WTC11 (cell line): ENCODE results near the gene ADAM29. TPM values are rescaled to one million over a fixed set of nuclear protein-coding genes. Genes with fewer than 3 reads are reported as not detected.
"Not testable (repeated sequence)": the region's sequence is repeated elsewhere in the genome, so short reads cannot be mapped to it uniquely, and the experiment has no call there.

ENCODE experiments used
- ATAC-seq: fragments of 200-7000 bp; cut with Tn5 transposase; 2 replicates; pipeline ENCODE4 v1.10.0; 2021; ENCODE audit warnings: mild to moderate bottlenecking, moderate library complexity
- CTCF ChIA-PET: fragments of 300-600 bp; sonication (Branson Sonifier 250); formaldehyde crosslinking; loops from one replicate; lab custom pipeline; 2021; ENCODE audit warnings: antibody characterized with exemption; lab: Charles Lee
- POLR2A ChIA-PET: fragments of 350-600 bp; sonication (Branson Sonifier 250); formaldehyde crosslinking; loops from one replicate; lab custom pipeline; 2021; ENCODE audit warnings: antibody characterized with exemption; lab: Charles Lee
- DNase-seq: peaks from one replicate; pipeline ENCODE4 v3.0.0; 2021; ENCODE audit warnings: low spot score
- H3K27ac Mint-ChIP-seq: 2 replicates; pipeline ENCODE4 v1.8.0; 2021; ENCODE audit warnings: mixed read lengths
- H3K27me3 Mint-ChIP-seq: 2 replicates; pipeline ENCODE4 v1.8.0; 2021; ENCODE audit warnings: low read depth, mild to moderate bottlenecking, moderate library complexity, mixed read lengths
- H3K36me3 Mint-ChIP-seq: 2 replicates; pipeline ENCODE4 v1.8.0; 2021; ENCODE audit warnings: mixed read lengths
- H3K4me1 Mint-ChIP-seq: 2 replicates; pipeline ENCODE4 v1.8.0; 2022; ENCODE audit warnings: mixed read lengths
- H3K4me3 Mint-ChIP-seq: 2 replicates; pipeline ENCODE4 v1.8.0; 2021; ENCODE audit warnings: mild to moderate bottlenecking, moderate library complexity, mixed read lengths
- H3K9me3 Mint-ChIP-seq: 2 replicates; pipeline ENCODE4 v1.8.0; 2021; ENCODE audit warnings: mixed read lengths
- ATF2 ChIP-seq: sonication (generic); formaldehyde crosslinking; IDR thresholded peaks from 2 replicates; pipeline ENCODE4 v1.8.1; 2022; ENCODE audit warnings: low read depth, missing genetic modification reagents, borderline replicate concordance
- ATF6 ChIP-seq: sonication (generic); formaldehyde crosslinking; IDR thresholded peaks from 2 replicates; pipeline ENCODE4 v1.8.1; 2023; ENCODE audit warnings: mild to moderate bottlenecking, missing genetic modification reagents
- ERG ChIP-seq: fragments of 250-450 bp; sonication (Bioruptor Pico); IDR thresholded peaks from 2 replicates; pipeline ENCODE4 v1.8.0; 2021; ENCODE audit warnings: mild to moderate bottlenecking
- FOXJ3 ChIP-seq: sonication (generic); formaldehyde crosslinking; IDR thresholded peaks from 2 replicates; pipeline ENCODE4 v1.9.0; 2021; ENCODE audit warnings: missing genetic modification reagents, mild to moderate bottlenecking, borderline replicate concordance
- FOXP4 ChIP-seq: sonication (generic); formaldehyde crosslinking; IDR thresholded peaks from 2 replicates; pipeline ENCODE4 v1.8.0; 2022; ENCODE audit warnings: mild to moderate bottlenecking, missing genetic modification reagents
- GRHL2 ChIP-seq: fragments of 250-450 bp; sonication (Bioruptor Pico); IDR thresholded peaks from 2 replicates; pipeline ENCODE4 v1.8.0; 2022; ENCODE audit warnings: mild to moderate bottlenecking, moderate library complexity; ENCODE audit not compliant: insufficient replicate concordance, severe bottlenecking
- GTF2I ChIP-seq: fragments of 250-450 bp; sonication (Bioruptor Pico); conservative IDR thresholded peaks from 2 replicates; pipeline ENCODE4 v1.4.0; 2021; ENCODE audit warnings: mild to moderate bottlenecking
- JUN ChIP-seq: sonication (generic); formaldehyde crosslinking; IDR thresholded peaks from 2 replicates; pipeline ENCODE4 v1.8.0; 2023; ENCODE audit warnings: mild to moderate bottlenecking, missing genetic modification reagents
- KAT7 ChIP-seq: sonication (generic); formaldehyde crosslinking; IDR thresholded peaks from 2 replicates; pipeline ENCODE4 v1.8.1; 2023; ENCODE audit warnings: missing genetic modification reagents, mild to moderate bottlenecking, borderline replicate concordance
- OVOL2 ChIP-seq: fragments of 250-450 bp; sonication (Bioruptor Pico); IDR thresholded peaks from 2 replicates; pipeline ENCODE4 v1.9.0; 2021; ENCODE audit warnings: mild to moderate bottlenecking, borderline replicate concordance
- ZNF138 ChIP-seq: sonication (generic); formaldehyde crosslinking; conservative IDR thresholded peaks from 2 replicates; pipeline ENCODE4 v1.8.1; 2022; ENCODE audit warnings: mild to moderate bottlenecking, moderate library complexity, missing genetic modification reagents
- ZNF232 ChIP-seq: sonication (generic); formaldehyde crosslinking; IDR thresholded peaks from 2 replicates; pipeline ENCODE4 v1.8.0; 2022; ENCODE audit warnings: mild to moderate bottlenecking, missing genetic modification reagents
- ZNF281 ChIP-seq: sonication (generic); formaldehyde crosslinking; IDR thresholded peaks from 2 replicates; pipeline ENCODE4 v1.8.0; 2023; ENCODE audit warnings: mild to moderate bottlenecking, missing genetic modification reagents
- ZNF317 ChIP-seq: sonication (generic); formaldehyde crosslinking; IDR thresholded peaks from 2 replicates; pipeline ENCODE4 v1.8.1; 2023; ENCODE audit warnings: low read depth, mild to moderate bottlenecking, moderate library complexity, missing genetic modification reagents, borderline replicate concordance
- ZNF423 ChIP-seq: fragments of 250-450 bp; sonication (Bioruptor Pico); IDR thresholded peaks from 2 replicates; pipeline ENCODE4 v2.1.2; 2022; ENCODE audit warnings: mild to moderate bottlenecking, moderate library complexity
- total RNA-seq: library from RNA; stranded (reverse); gene quantifications from 3 replicates; pipeline ENCODE4 v1.2.3, GENCODE V29; 2021

ADAM29 gene
- total RNA-seq, 1 experiment from 2014 or later: not detected

GRCh38 chr4:174870311-174870710, 47.8 kb upstream of the ADAM29 start (continued):
- TF ChIP-seq FOXP4 (CRISPR knock-in tag) (no peak), ERG (CRISPR knock-in tag) (no peak), ZNF281 (CRISPR knock-in tag) (no peak), GTF2I (CRISPR knock-in tag) (no peak), FOXJ3 (CRISPR knock-in tag) (no peak), ZNF317 (CRISPR knock-in tag) (no peak)
- TF ChIP-seq, all 79 proteins: peak for 0

GRCh38 chr4:174871407-174871806, 46.8 kb upstream of the ADAM29 start:
- Mint-ChIP-seq H3K4me3 (no peak overlapping the region), H3K27ac (no peak overlapping the region), H3K36me3 (no peaks in the 10 kb centered on the region; the same call in 1 of the 2 replicates), H3K4me1 (peaks cover 15% of the 10 kb centered on the region), H3K27me3 (no peaks in the 10 kb centered on the region), H3K9me3 (peaks cover 23% of the 10 kb centered on the region)
- TF ChIP-seq ATF2 (CRISPR knock-in tag) (no peak), ZNF232 (CRISPR knock-in tag) (no peak)
- ATAC-seq (no peak), DNase-seq (no peak)
- POLR2A ChIA-PET: no interaction called here
- CTCF ChIA-PET: no interaction called here

- POLR2A ChIA-PET, H3K36me3 Mint-ChIP-seq, ATAC-seq, H3K27ac Mint-ChIP-seq, CTCF ChIA-PET, DNase-seq, H3K4me3 Mint-ChIP-seq, H3K27me3 Mint-ChIP-seq, H3K9me3 Mint-ChIP-seq: not testable (repeated sequence)
- H3K4me1 Mint-ChIP-seq: peaks cover 15% of the 10 kb centered on the region
Observed at GRCh38 chr4:174873146-174873545, 45.0 kb upstream of the ADAM29 start.

- Mint-ChIP-seq H3K4me3 (no peak overlapping the region), H3K4me1 (peaks cover 15% of the 10 kb centered on the region), H3K9me3 (peaks cover 1% of the 10 kb centered on the region), H3K36me3 (no peaks in the 10 kb centered on the region), H3K27ac (no peak overlapping the region), H3K27me3 (no peaks in the 10 kb centered on the region)
- ATAC-seq: peak; percentile 75
- ChIA-PET POLR2A (no interaction called here), CTCF (no interaction called here)
- DNase-seq: no peak
- TF ChIP-seq ZNF423 (no peak), ERG (CRISPR knock-in tag) (no peak), KAT7 (no peak), ATF6 (CRISPR knock-in tag) (no peak), GRHL2 (CRISPR knock-in tag) (no peak), JUN (CRISPR knock-in tag) (no peak), OVOL2 (no peak), ZNF138 (CRISPR knock-in tag) (no peak)
Observed at GRCh38 chr4:174873931-174874330, 44.2 kb upstream of the ADAM29 start.
